B cell (primary cell): Measurements from ENCODE around the gene ARHGEF39. TPM values are rescaled to one million over a fixed set of nuclear protein-coding genes. Genes with fewer than 3 reads are reported as not detected.

Experiments
- ATAC-seq: fragments of 200-7000 bp; cut with Tn5 transposase; one replicate; pipeline ENCODE4 v1.10.0; 2021; ENCODE audit warnings: low read depth, mild to moderate bottlenecking, moderate number of reproducible peaks, moderate library complexity
- CTCF ChIA-PET: fragments of 350-600 bp; sonication (Branson Sonifier 250); formaldehyde crosslinking; loops from one replicate; lab custom pipeline; 2021; ENCODE audit warnings: antibody characterized with exemption, inconsistent platforms; lab: Charles Lee
- POLR2A ChIA-PET: fragments of 350-600 bp; sonication (Branson Sonifier 250); formaldehyde crosslinking; loops from one replicate; lab custom pipeline; 2021; ENCODE audit warnings: antibody characterized with exemption; lab: Charles Lee
- DNase-seq: peaks from one replicate; pipeline ENCODE4 v3.0.0; 2013
- H2AFZ ChIP-seq: 2 replicates; pipeline ENCODE4 v1.6.1; 2012; ENCODE audit warnings: mild to moderate bottlenecking, low read depth, low read length; ENCODE audit not compliant: insufficient read depth, poor library complexity, severe bottlenecking
- H3K27ac ChIP-seq, 2 donors: 1 replicate in 1 of 2; 2 replicates in 1 of 2; pipeline ENCODE4 v1.5.1; 2012 to 2013; ENCODE audit warnings: low read length in 2 of 2, mild to moderate bottlenecking in 2 of 2, moderate library complexity in 1 of 2
- H3K27me3 ChIP-seq, 4 experiments: fragments of 200-600 bp in 1 of 4; sonication (generic) in 1 of 4; replicated peaks in 1 of 4; 1 replicate in 2 of 4; 2 replicates in 2 of 4; pipeline versions ENCODE4 v1.6.1 to v1.7.0; 2013 to 2016; ENCODE audit warnings: low read length in 3 of 4, mild to moderate bottlenecking in 2 of 4, mixed read lengths in 1 of 4, moderate library complexity in 1 of 4; ENCODE audit not compliant: insufficient read depth in 4 of 4, control insufficient read depth in 3 of 4; ENCODE audit errors: control extremely low read depth in 1 of 4
- H3K36me3 ChIP-seq, 2 experiments: replicated peaks in 1 of 2; 1 replicate in 1 of 2; 2 replicates in 1 of 2; pipeline versions ENCODE4 v1.6.1 to v1.7.1; 2013; ENCODE audit warnings: low read length in 1 of 2; ENCODE audit not compliant: insufficient read depth in 2 of 2, control insufficient read depth in 1 of 2; ENCODE audit errors: control extremely low read depth in 1 of 2, extremely low read depth in 1 of 2
- H3K4me1 ChIP-seq, 2 donors: fragments of 200-600 bp in 1 of 2; sonication (generic) in 1 of 2; 1 replicate in 1 of 2; 2 replicates in 1 of 2; pipeline versions ENCODE4 v1.5.1 to v1.6.1; 2013 to 2017; ENCODE audit warnings: low read length in 2 of 2; ENCODE audit not compliant: control insufficient read depth in 2 of 2, insufficient read depth in 2 of 2
- H3K4me2 ChIP-seq: replicated peaks from 2 replicates; pipeline ENCODE3; 2012; ENCODE audit warnings: mild to moderate bottlenecking, low read depth, low read length; ENCODE audit not compliant: poor library complexity, severe bottlenecking
- H3K4me3 ChIP-seq, 5 experiments: fragments of 200-600 bp in 1 of 5; sonication (generic) in 1 of 5; 1 replicate in 3 of 5; 2 replicates in 2 of 5; pipeline versions ENCODE4 v1.5.1 to v1.7.0; 2011 to 2016; ENCODE audit warnings: low read length in 4 of 5, mild to moderate bottlenecking in 4 of 5, low read depth in 2 of 5, control low read depth in 1 of 5, moderate library complexity in 1 of 5; ENCODE audit not compliant: insufficient read depth in 1 of 5; ENCODE audit errors: control extremely low read depth in 1 of 5, extremely low read depth in 1 of 5
- H3K79me2 ChIP-seq: fragments of 200-600 bp; sonication (generic); one replicate; pipeline ENCODE4 v1.6.0; 2016; ENCODE audit warnings: low read length; ENCODE audit not compliant: control insufficient read depth, insufficient read depth
- H3K9ac ChIP-seq: fragments of 200-600 bp; sonication (generic); 2 replicates; pipeline ENCODE4 v1.6.1; 2017; ENCODE audit warnings: mild to moderate bottlenecking, low read length, moderate library complexity
- H3K9me3 ChIP-seq, 3 donors: one replicate each; pipeline versions ENCODE4 v1.6.1 to v1.7.1; 2013; ENCODE audit warnings: low read length in 2 of 3; ENCODE audit not compliant: control insufficient read depth in 2 of 3, insufficient read depth in 1 of 3; ENCODE audit errors: control extremely low read depth in 1 of 3
- H4K20me1 ChIP-seq: 2 replicates; pipeline ENCODE4 v1.6.0; 2012; ENCODE audit warnings: mild to moderate bottlenecking, low read length; ENCODE audit not compliant: insufficient read depth, control insufficient read depth, poor library complexity, severe bottlenecking
- H3K27ac Mint-ChIP-seq: one replicate; pipeline ENCODE4 v1.8.0; 2021; ENCODE audit warnings: mixed read lengths
- H3K27me3 Mint-ChIP-seq: one replicate; pipeline ENCODE4 v1.8.0; 2021; ENCODE audit warnings: mixed read lengths
- H3K4me1 Mint-ChIP-seq: one replicate; pipeline ENCODE4 v1.8.0; 2021; ENCODE audit warnings: mixed read lengths
- H3K4me3 Mint-ChIP-seq: one replicate; pipeline ENCODE4 v1.8.0; 2021; ENCODE audit warnings: mixed read lengths
- H3K9me3 Mint-ChIP-seq: one replicate; pipeline ENCODE4 v1.8.0; 2022; ENCODE audit warnings: mixed read lengths; ENCODE audit not compliant: insufficient read depth
- EZH2 ChIP-seq: IDR thresholded peaks from 2 replicates; pipeline ENCODE4 v1.6.1; 2012; ENCODE audit warnings: borderline replicate concordance, low read depth, mild to moderate bottlenecking, moderate library complexity, low read length; ENCODE audit not compliant: insufficient read depth, poor library complexity, severe bottlenecking
- WGBS: methylation state at CpG from one replicate; pipeline ENCODE4 v1.1.5; 2013; ENCODE audit warnings: missing lambda C conversion rate; ENCODE audit not compliant: insufficient coverage; 5-methylcytosine and 5-hydroxymethylcytosine counted together
- intact Hi-C: fragments of 100-400 bp; cut with micrococcal nuclease; formaldehyde crosslinking; loops from one replicate; pipeline ENCODE4 v1.10.0; 2022
- polyA plus RNA-seq: library from polyadenylated mRNA; depleted of rRNA; stranded (reverse); fragments of >200 nt; gene quantifications from 2 replicates; pipeline ENCODE4 v1.2.3, GENCODE V29; 2012
- total RNA-seq, 2 donors: library from RNA; stranded (reverse); fragments of 120-200 nt in 1 of 2; gene quantifications; 1 replicate in 1 of 2; 2 replicates in 1 of 2; pipeline versions ENCODE4 v1.2.3 to v1.2.4, GENCODE V29; 2013 to 2022
- TF ChIP-seq, protein P1 (sequence below): fragments of 200-600 bp; IDR thresholded peaks from one replicate; pipeline ENCODE4 v1.8.0; 2022; ENCODE audit warnings: antibody characterized with exemption, mild to moderate bottlenecking

ARHGEF39 gene
- total and polyA plus RNA-seq, 2 donors (not counting 1 experiment from before 2014, with no cell fraction given) = 0.40 to 0.62 TPM

DNA sequence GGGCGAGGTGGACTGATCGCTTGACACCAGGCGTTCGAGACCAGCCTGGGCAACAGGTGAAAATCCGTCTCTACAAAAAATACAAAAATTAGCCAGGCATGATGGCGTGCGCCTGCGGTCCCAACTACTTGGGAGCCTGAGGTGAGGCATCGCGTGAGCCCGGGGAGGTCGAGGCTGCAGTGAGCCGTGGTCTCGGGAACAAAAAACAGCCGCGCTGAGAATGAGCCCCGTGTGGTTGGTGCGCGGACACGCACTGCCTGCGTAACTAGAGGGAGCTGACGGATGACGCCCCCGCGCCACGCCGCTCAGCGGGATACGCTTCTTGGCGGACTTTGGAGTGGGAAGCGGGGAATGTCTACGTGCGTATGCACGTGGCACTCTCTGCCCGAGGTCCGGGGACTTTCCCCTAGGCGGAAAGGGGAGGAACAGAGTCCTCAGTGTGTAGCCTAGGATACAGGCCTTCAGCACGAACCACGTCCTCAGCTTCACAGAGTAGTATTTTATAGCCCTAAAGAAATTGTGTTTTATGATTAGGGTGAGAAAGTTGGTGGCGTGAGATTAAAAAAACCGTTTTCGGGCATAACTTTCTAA lies 7.4 kb downstream of the ARHGEF39 start, which contains the start of gene RMRP:
RMRP (minus strand) TSS at position 474 of the 591 bp plus-strand sequence.
- ChIA-PET POLR2A (interaction anchor here (0.8 to 4.6 kb wide), 19 partner anchors 9 to 578 kb away, joined by 3 to 62 read pairs (median 6); partner anchors contain the start of genes CD72, CREB3, FANCG and GBA2), CTCF (interaction anchor here (0.6 to 15.0 kb wide), 26 partner anchors 9 to 224 kb away, joined by 3 to 268 read pairs (median 6); partner anchors contain the start of genes CA9, CD72, CREB3 and HINT2)
- DNase-seq = peak; percentile 97
- peaks cover 22% of the 10 kb centered on the region for H3K79me2 ChIP-seq
- peaks cover 0 to 14% of the 10 kb centered on the region in 2 experiments for H3K36me3 ChIP-seq
- H3K4me2 ChIP-seq = peak within 1 kb of the TSS; percentile 91
- H3K9me3 ChIP-seq = peaks cover 0 to 3% (median 0%) of the 10 kb centered on the region in 3 donors
- H3K9me3 Mint-ChIP-seq = no peaks in the 10 kb centered on the region
- H3K9ac ChIP-seq = peak within 1 kb of the TSS; percentile 84
- no peak for TF ChIP-seq EZH2
- TF ChIP-seq, protein P1, sequence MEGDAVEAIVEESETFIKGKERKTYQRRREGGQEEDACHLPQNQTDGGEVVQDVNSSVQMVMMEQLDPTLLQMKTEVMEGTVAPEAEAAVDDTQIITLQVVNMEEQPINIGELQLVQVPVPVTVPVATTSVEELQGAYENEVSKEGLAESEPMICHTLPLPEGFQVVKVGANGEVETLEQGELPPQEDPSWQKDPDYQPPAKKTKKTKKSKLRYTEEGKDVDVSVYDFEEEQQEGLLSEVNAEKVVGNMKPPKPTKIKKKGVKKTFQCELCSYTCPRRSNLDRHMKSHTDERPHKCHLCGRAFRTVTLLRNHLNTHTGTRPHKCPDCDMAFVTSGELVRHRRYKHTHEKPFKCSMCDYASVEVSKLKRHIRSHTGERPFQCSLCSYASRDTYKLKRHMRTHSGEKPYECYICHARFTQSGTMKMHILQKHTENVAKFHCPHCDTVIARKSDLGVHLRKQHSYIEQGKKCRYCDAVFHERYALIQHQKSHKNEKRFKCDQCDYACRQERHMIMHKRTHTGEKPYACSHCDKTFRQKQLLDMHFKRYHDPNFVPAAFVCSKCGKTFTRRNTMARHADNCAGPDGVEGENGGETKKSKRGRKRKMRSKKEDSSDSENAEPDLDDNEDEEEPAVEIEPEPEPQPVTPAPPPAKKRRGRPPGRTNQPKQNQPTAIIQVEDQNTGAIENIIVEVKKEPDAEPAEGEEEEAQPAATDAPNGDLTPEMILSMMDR = no peak
- no peaks in the 10 kb centered on the region for H3K27me3 Mint-ChIP-seq
- H3K4me1 Mint-ChIP-seq = peaks cover 66% of the 10 kb centered on the region
- WGBS = under 1% methylated on average over 39 of the region's 42 CpGs
- ATAC-seq = peak; percentile 79
- peak within 1 kb of the TSS; percentile 84 to 93 (median 87) for H3K4me3 ChIP-seq
- peak within 1 kb of the TSS; percentile 97 for H3K27ac Mint-ChIP-seq
- no peaks in the 10 kb centered on the region for H3K27me3 ChIP-seq
- intact Hi-C loops = loop anchor here (1.0 to 5.0 kb wide), 9 partner anchors 11 to 540 kb away; partner anchors contain the start of genes ATOSB, CREB3, FAM221B and TLN1
- peak within 1 kb of the TSS; percentile 94 for H3K4me3 Mint-ChIP-seq
- H3K27ac ChIP-seq = peak within 1 kb of the TSS; percentile 99 to 100
- no peaks in the 10 kb centered on the region for H4K20me1 ChIP-seq
- H2AFZ ChIP-seq = peak within 1 kb of the TSS; percentile 86
- H3K4me1 ChIP-seq = peaks cover 39 to 62% of the 10 kb centered on the region in 2 donors
